ENCODE measurements around the gene TAF3.

Gene TAF3

GRCh38 chr10:8034466-8035005 is 216.2 kb downstream of the TAF3 start:
- DNase-seq (ENCODE audit: low read depth), result no peak

- DNase-seq (ENCODE audit: low read depth), result no peak
These were observed 216.8 kb downstream of the TAF3 start for GRCh38 chr10:8035006-8035640.

DNA sequence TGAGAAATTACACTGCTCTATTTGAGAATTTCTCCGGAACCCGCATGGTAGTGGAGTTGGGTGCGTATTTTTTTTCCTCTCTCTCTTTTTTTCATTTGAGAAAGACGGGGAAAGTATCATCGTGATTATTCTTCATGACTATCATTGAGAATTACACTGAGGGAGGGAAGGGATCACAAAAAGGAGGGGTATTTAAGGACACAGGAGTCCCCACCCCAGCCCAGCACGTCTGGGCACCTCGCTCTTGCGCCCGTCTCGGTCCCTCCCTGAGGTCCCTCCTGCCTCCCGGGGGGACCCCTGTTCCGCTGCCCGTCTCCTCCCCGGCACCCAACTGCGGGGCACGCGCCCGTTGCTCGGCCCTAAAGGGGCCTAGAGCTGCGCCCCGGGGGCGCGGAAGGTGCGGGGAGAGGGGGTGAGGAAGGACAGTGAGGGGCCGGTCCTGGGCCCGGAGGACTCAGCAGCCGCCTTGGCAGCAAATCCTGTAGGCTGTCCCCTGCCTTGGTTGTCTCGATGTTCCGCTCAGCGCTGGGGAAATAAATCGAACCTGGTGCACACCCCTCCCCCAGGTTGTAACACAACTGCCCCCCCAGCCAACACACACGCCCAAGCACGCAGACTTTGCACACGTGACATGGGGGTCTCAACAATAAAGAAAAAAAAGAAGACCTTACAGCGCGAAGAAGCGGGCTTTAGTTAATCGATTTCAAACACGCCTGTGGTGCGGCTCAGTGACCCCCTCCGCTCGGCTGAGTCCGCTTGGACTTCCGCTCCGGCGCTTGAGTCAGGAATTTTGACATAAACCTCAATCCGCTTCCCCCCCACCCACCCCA is 217.6 kb downstream of the TAF3 start:
- DNase-seq (ENCODE audit: low read depth), result no peak

DNA sequence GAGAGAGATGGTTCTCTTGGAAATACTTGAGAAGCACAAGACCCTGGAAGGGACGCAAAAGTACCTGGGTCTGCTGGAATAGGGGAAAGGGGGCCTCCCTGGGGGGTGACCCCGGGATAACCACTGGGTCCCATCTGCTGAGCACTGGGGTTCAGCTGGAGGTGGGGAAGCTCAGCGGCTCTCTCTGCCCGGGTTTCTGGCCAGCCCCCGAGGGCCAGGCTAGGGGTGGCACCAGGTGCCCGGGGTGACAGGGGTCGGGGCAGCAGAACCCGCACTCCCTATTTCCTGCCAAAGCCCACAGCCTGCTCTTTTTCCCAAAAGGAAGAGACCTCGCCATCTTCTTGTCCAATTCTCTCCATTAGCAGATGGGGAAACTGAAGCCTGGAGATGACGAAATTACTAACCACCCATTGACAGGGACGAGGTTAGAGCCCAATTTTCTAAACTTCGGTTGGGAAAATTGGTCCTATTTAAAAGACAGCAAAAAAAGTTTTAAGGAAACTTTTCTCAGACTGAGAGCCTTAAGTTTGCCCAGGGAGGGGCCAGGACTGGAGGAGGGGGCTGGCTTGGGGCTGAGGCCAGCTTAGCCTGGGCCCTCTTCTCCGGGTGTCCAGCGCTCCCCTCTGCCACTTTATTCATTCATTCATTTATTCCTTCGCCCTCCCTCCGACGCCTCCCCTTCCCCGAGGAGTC is 218.3 kb downstream of the TAF3 start:
- DNase-seq (ENCODE audit: low read depth), result no peak

DNA sequence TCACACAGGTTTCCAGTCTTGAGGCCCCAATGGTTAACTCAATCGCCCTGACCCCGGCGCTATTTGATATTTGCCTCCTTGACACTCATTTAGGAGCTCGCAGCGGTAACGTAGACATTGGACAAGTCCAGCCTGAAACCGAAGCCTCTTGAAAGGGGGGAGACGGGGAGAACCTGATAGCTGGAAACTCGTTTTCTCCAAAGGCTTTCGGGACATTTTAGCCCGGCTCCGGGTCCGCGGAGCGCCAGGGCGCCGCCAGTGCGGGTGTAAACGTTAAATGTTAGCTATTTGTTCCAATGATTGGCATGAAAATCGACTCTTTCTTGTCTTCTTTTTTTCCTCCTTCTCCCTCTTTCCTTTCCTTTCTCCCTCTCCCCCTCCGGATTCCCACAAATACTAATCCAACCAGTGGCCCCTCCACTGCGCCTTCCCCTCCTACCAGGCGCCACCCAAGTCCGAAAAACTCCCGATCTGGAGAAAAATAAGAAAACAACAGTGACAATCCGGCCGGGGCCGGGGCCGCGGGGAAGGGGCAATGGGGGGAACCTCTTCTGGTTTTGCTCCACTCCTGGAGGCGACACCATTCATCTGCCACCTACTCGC is 219.0 kb downstream of the TAF3 start:
- no peak for DNase-seq (ENCODE audit: low read depth)

DNA sequence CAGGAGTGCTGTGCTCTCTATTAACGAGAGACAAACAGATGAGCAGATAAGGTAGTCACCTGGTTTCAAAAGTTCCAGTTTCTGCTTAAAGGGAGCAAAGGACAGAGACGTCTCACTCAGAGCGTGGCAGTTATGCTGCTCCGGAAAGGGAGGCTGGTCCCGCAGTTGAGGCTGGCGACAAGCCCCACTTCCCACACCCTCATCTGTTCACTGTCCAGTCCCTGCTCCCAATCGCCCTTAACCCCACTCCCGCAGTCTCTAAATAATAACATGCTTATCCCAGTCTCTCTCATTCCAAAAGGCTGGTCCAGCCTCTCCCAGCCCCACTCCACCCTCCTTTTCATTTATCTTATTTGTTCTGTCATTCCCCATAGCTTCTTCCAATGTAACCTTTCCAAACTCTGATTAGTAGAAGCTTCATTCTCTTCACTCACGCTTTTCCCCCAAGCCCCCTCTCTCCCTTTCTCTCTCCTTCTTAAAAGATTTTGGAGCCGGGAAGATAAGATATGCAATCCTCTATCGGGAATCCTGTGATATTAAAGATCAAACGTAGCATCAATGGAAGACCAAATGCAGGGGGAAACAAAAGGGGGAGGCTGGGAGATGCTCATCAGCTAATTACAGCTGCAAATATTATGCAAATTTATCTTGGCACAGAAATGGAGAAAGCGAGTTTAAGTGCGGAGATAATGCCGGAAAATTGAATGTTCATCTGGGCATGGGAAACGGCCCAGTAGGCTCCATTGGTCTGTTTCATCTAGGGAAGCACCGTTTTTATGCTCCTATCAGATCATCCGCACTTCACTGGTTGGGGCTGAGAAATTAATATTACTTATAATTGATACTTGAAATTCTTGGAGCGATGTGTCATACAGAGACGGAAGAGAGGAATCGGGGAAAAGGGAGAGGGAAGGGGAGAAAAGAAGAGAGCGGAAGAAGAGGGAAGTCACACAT is 219.9 kb downstream of the TAF3 start:
- no peak for DNase-seq (ENCODE audit: low read depth)

- no peak for DNase-seq (ENCODE audit: low read depth)
These were observed 221.1 kb downstream of the TAF3 start for GRCh38 chr10:8039321-8039881.

DNA sequence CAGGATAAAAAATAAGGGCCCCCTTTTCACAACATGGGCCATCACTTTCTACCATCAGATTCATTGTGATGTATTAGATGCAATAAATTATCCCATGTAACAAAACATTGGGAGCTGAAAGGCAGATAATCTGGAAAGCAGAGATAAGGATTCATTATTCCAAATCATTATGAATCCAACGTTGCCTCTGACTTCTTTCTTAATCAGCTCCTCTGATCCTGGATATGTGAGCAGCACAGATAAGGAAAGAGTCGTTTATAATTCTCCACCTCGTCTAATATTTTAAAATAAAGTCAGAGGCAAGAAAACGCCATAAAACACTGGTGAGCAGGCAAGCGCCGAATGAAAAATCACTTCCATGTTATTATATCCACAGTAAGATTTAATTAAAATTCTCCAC is 222.3 kb downstream of the TAF3 start:
- no peak for DNase-seq (ENCODE audit: low read depth)

DNA sequence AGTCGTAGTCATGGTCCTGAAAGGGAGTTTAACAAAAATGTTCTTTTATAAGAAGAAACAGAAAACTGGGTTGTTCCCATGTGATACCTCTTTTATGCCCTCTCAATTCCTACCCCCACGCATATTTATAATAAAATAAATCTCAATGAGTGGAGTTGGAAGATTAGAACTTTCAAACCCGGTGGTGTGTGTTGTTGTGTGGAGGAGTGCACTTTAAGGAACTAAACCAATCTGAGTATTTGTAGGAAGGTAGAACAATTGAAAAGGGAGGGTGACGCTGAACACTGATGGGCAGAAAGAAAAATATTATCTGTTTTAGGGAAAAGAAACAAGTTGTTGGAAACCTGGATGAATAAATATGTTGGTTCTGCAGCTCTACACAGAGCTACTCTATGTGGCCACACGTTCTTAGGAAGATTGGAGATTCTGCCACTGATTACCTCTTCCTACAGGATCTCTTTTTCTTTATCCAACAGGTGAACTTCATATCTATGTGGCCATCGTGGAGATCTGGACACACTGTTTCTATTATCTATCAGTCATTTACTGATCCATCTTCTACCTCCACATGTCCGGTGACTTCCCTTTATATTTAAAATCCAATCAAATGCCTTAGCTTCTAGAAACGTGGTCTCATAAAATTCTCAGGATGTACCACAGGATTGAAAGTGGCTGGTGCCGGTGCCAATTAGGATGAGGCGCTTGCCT is 223.1 kb downstream of the TAF3 start:
- DNase-seq (ENCODE audit: low read depth), result no peak

DNA sequence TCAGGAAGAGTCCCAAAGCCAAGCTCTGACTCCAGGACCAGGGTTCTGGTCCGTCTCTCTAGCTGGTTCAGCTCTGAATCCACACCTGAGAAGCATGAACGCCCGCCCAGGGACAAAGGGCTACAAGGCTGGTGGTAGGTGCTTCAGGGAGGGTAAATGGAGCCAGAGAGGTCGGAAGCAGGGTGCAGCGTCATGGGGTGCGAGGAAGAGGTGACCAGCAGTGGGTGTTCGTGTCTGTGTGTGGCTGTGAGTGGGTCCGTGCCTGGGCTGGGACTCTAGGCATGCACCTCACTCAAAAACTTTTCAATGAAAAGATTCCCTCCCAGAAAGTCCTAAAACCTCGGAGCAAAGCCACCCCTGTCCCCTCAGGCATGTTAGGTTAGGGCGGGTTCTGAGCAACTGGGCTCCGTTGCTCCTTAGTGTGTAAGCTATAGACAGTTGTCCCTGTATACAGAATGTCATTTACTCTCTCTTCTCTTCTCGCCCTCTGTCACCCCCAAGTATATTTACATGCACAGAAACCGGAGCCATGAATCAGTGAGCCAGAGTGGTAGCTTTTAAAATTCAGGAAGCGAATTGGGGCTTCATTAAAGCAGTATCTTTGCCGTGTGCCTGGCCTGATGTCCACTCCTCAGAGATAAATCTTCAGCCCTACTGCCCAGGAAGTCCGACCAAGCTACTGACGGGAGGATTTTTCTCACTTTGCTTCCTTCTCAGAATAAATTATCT is 223.9 kb downstream of the TAF3 start:
- DNase-seq (ENCODE audit: low read depth), result no peak

GRCh38 chr10:8042721-8043568 is 224.6 kb downstream of the TAF3 start:
- no peak for DNase-seq (ENCODE audit: low read depth)

DNA sequence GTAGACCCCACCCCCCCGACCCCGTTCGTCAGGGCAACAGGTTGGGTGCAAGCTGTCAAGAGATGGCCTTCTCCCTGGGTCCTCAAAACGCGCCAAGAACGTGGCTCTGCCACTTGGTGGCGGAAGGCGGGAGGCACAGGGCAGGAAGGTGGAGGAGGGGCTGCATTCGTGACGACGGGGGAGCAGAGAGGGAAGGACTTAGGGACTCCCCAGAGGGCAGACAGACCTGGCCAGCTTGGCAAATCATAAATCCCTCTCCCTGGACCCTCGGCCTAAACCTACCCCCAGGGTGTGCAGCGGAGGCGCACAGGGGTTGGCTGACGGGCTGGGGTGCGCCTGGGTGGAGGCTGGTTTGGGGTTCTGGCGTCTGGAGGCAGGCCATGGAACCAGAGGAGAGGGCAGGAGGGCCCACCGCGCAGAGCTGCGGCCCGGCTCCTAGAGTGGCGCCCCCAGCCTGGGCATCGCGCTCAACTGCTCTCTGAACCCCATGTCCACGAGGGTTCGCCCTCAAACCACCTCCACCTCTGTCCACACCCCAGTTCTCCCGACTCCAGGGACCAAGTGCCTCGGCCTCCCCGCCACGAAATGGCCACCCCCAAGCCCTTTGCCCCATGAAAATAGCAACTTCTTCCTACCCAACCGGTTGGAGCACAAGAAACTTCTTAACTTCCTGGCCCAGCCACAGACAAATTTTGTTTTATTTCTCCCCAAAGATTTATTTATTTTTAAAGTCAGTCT is 225.4 kb downstream of the TAF3 start:
- no peak for DNase-seq (ENCODE audit: low read depth)

- DNase-seq (ENCODE audit: low read depth), result no peak
These were observed 226.1 kb downstream of the TAF3 start for GRCh38 chr10:8044331-8044907.

DNA sequence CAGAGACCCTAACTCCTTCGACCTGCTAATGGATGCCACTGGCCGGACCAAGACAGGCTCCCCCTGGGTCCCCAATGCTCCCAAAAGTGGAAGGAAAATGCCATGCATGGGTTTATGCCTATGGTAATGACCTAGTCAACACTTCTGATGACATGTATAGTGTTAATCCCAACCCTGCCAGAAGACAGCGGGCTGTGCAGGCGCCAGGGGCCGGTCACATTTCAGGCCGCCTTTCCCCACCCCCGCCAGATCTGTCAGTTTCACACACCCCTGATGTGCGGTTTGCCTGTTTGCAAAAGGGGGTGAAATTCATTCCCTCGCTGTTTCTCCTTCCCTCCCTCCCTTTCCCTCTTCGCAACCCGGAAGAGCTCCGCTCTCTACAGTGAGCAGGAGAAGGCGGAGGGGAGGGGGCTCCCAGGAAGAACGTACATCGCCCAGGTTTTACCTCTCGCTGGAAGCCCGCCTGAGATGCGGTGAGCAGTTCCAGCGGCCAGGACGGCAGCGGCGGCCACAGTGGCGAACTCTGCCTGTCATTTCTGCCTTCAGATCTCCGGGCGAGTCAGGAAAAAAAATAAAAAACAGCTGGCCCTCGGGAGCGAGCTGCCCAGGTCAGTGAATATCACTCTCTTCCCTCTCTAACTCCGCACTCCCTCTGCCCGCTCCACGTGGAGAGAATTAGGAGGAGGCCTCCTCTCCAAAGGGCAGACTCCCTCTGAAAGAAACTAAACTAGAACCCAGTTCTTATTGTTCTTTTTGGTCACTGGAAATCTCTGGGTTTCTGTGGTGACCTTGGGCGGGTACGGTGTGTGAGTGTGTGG is 226.8 kb downstream of the TAF3 start:
- no peak for DNase-seq (ENCODE audit: low read depth)

GRCh38 chr10:8045726-8046494 is 227.6 kb downstream of the TAF3 start:
- no peak for DNase-seq (ENCODE audit: low read depth)
